LNCaP clone FGC (cell line): ENCODE measurements around the gene PACS2.

Experiments
- DNase-seq: peaks from one replicate; pipeline ENCODE4 v3.0.0-alpha.2; 2011; ENCODE audit warnings: low read depth
- H3K4me3 ChIP-seq: 2 replicates; pipeline ENCODE4 v1.5.1; 2011; ENCODE audit warnings: mild to moderate bottlenecking, low read depth, low read length, control low read depth
- CTCF ChIP-seq: IDR thresholded peaks from 2 replicates; pipeline ENCODE4 v1.5.1; 2012; ENCODE audit warnings: mild to moderate bottlenecking; ENCODE audit not compliant: control insufficient read depth, insufficient read depth; ENCODE audit errors: extremely low read depth

PACS2 gene

GRCh38 chr14:105328678-105329390 lies 14.3 kb downstream of the PACS2 start:
- peak; percentile 28 for DNase-seq
- no peak for TF ChIP-seq CTCF
- no peak overlapping the region for H3K4me3 ChIP-seq

GRCh38 chr14:105329411-105330150 lies 15.0 kb downstream of the PACS2 start:
- no peak for DNase-seq
- no peak overlapping the region for H3K4me3 ChIP-seq
- TF ChIP-seq CTCF, result no peak

GRCh38 chr14:105330491-105330895 lies 15.9 kb downstream of the PACS2 start:
- H3K4me3 ChIP-seq, result no peak overlapping the region
- no peak for TF ChIP-seq CTCF
- no peak for DNase-seq

- no peak for DNase-seq
- no peak overlapping the region for H3K4me3 ChIP-seq
- TF ChIP-seq CTCF, result no peak
Measured at GRCh38 chr14:105331575-105332349, 17.2 kb downstream of the PACS2 start.

- TF ChIP-seq CTCF, result no peak
- H3K4me3 ChIP-seq, result no peak overlapping the region
- no peak for DNase-seq
Measured at GRCh38 chr14:105332350-105332874, 17.9 kb downstream of the PACS2 start.

GRCh38 chr14:105333020-105333490 lies 18.5 kb downstream of the PACS2 start:
- no peak for TF ChIP-seq CTCF
- DNase-seq, result no peak
- H3K4me3 ChIP-seq, result no peak overlapping the region
